ENCODE data around the gene SIAH3.
"Not testable (repeated sequence)": the region's sequence is repeated elsewhere in the genome, so short reads cannot be mapped to it uniquely, and the experiment has no call there.

Gene SIAH3

GRCh38 chr13:45784755-45785675 is 66.5 kb downstream of the SIAH3 start:
- in situ Hi-C loops (cut with MboI; ENCODE audit: low sequenced_read_pairs) = no loop called here

GRCh38 chr13:45783346-45784043 is 68.1 kb downstream of the SIAH3 start:
- in situ Hi-C loops (cut with MboI; ENCODE audit: low sequenced_read_pairs) = no loop called here

GRCh38 chr13:45782327-45783045 is 69.1 kb downstream of the SIAH3 start:
- in situ Hi-C loops (cut with MboI; ENCODE audit: low sequenced_read_pairs) = no loop called here

GRCh38 chr13:45781553-45782326 is 69.8 kb downstream of the SIAH3 start:
- in situ Hi-C loops (cut with MboI; ENCODE audit: low sequenced_read_pairs) = no loop called here

GRCh38 chr13:45779901-45780300 is 71.7 kb downstream of the SIAH3 start:
- in situ Hi-C loops (cut with MboI; ENCODE audit: low sequenced_read_pairs) = no loop called here

GRCh38 chr13:45778882-45779281 is 72.7 kb downstream of the SIAH3 start:
- in situ Hi-C loops (cut with MboI; ENCODE audit: low sequenced_read_pairs) = no loop called here

GRCh38 chr13:45776748-45777147 is 74.8 kb downstream of the SIAH3 start:
- in situ Hi-C loops (cut with MboI; ENCODE audit: low sequenced_read_pairs) = no loop called here

GRCh38 chr13:45775401-45775963 is 76.1 kb downstream of the SIAH3 start:
- in situ Hi-C loops (cut with MboI; ENCODE audit: low sequenced_read_pairs) = no loop called here

GRCh38 chr13:45773944-45774343 is 77.6 kb downstream of the SIAH3 start:
- in situ Hi-C loops (cut with MboI; ENCODE audit: low sequenced_read_pairs) = no loop called here

- in situ Hi-C loops (cut with MboI; ENCODE audit: low sequenced_read_pairs) = no loop called here
Measured at GRCh38 chr13:45773236-45773635, 78.3 kb downstream of the SIAH3 start.

GRCh38 chr13:45770886-45771285 is 80.7 kb downstream of the SIAH3 start:
- in situ Hi-C loops (cut with MboI; ENCODE audit: low sequenced_read_pairs) = no loop called here

- in situ Hi-C loops (cut with MboI; ENCODE audit: low sequenced_read_pairs) = no loop called here
Measured at GRCh38 chr13:45768656-45769479, 82.7 kb downstream of the SIAH3 start.

- in situ Hi-C loops (cut with MboI; ENCODE audit: low sequenced_read_pairs) = no loop called here
Measured at GRCh38 chr13:45765464-45765863, 86.1 kb downstream of the SIAH3 start.

GRCh38 chr13:45763419-45763818 is 88.1 kb downstream of the SIAH3 start:
- in situ Hi-C loops (cut with MboI; ENCODE audit: low sequenced_read_pairs) = no loop called here

GRCh38 chr13:45757589-45757988 is 94.0 kb downstream of the SIAH3 start:
- in situ Hi-C loops (cut with MboI; ENCODE audit: low sequenced_read_pairs) = not testable (repeated sequence)

- in situ Hi-C loops (cut with MboI; ENCODE audit: low sequenced_read_pairs) = not testable (repeated sequence)
Measured at GRCh38 chr13:45756498-45756897, 95.1 kb downstream of the SIAH3 start.

GRCh38 chr13:45752510-45752909 is 99.0 kb downstream of the SIAH3 start:
- in situ Hi-C loops (cut with MboI; ENCODE audit: low sequenced_read_pairs) = no loop called here

- in situ Hi-C loops (cut with MboI; ENCODE audit: low sequenced_read_pairs) = no loop called here
Measured at GRCh38 chr13:45751885-45752284, 99.7 kb downstream of the SIAH3 start.

GRCh38 chr13:45750566-45750965 is 101.0 kb downstream of the SIAH3 start:
- in situ Hi-C loops (cut with MboI; ENCODE audit: low sequenced_read_pairs) = no loop called here
